Neural cell (in vitro differentiated cells): ENCODE measurements around the gene BDKRB1.

Source experiments
- CTCF ChIP-seq: fragments of 450-650 bp; IDR thresholded peaks from 2 replicates; pipeline ENCODE4 v1.5.1; 2014; ENCODE audit warnings: antibody characterized with exemption, mild to moderate bottlenecking, moderate library complexity; ENCODE audit not compliant: poor library complexity, severe bottlenecking
- EP300 ChIP-seq: fragments of 450-650 bp; conservative IDR thresholded peaks from 2 replicates; pipeline ENCODE4 v1.6.1; 2014; ENCODE audit warnings: antibody characterized with exemption, mild to moderate bottlenecking, moderate library complexity; ENCODE audit not compliant: poor library complexity, severe bottlenecking
- EZH2 ChIP-seq: fragments of 200-600, 300-800 bp; shearing (Covaris generic), sonication (generic); IDR thresholded peaks from 2 replicates; pipeline ENCODE4 v1.6.1; 2014; ENCODE audit warnings: antibody characterized with exemption, low read length, borderline replicate concordance, mild to moderate bottlenecking; ENCODE audit not compliant: insufficient read depth, poor library complexity, severe bottlenecking
- MXI1 ChIP-seq: fragments of 450-650 bp; conservative IDR thresholded peaks from 2 replicates; pipeline ENCODE4 v1.6.1; 2014; ENCODE audit warnings: antibody characterized with exemption, mild to moderate bottlenecking; ENCODE audit not compliant: poor library complexity, severe bottlenecking
- POLR2AphosphoS5 ChIP-seq: IDR thresholded peaks from 2 replicates; pipeline ENCODE4 v1.6.1; 2012
- RAD21 ChIP-seq: fragments of 450-650 bp; conservative IDR thresholded peaks from 2 replicates; pipeline ENCODE4 v1.6.1; 2014; ENCODE audit warnings: antibody characterized with exemption, mild to moderate bottlenecking, moderate library complexity
- REST ChIP-seq: IDR thresholded peaks from 2 replicates; pipeline ENCODE4 v1.6.1; 2012; ENCODE audit warnings: borderline replicate concordance
- SMC3 ChIP-seq: fragments of 450-650 bp; conservative IDR thresholded peaks from 2 replicates; pipeline ENCODE4 v1.6.1; 2014; ENCODE audit warnings: antibody characterized with exemption, mild to moderate bottlenecking, moderate library complexity; ENCODE audit not compliant: poor library complexity
- TAF1 ChIP-seq: IDR thresholded peaks from 2 replicates; pipeline ENCODE4 v1.6.1; 2012; ENCODE audit warnings: low read depth

GRCh38 chr14:96243785-96244184, 12.2 kb upstream of the BDKRB1 start:
- TF ChIP-seq CTCF (no peak), POLR2AphosphoS5 (no peak), EP300 (no peak), TAF1 (no peak), RAD21 (no peak), SMC3 (no peak), REST (no peak), EZH2 (no peak), MXI1 (no peak)
